Parathyroid adenoma (tissue), 2 donors: ENCODE data around the gene LRRC32.

ENCODE experiments used
- H2AFZ ChIP-seq: fragments of 300-600 bp; sonication (generic); one replicate; pipeline ENCODE4 v1.7.0; 2017; ENCODE audit warnings: antibody characterized with exemption, mild to moderate bottlenecking
- H3K27ac ChIP-seq: fragments of 300-600 bp; sonication (generic); one replicate; pipeline ENCODE4 v1.7.0; 2017
- H3K27me3 ChIP-seq: fragments of 300-600 bp; sonication (generic); one replicate; pipeline ENCODE4 v1.7.0; 2017; ENCODE audit warnings: low read length; ENCODE audit not compliant: control insufficient read depth, insufficient read depth
- H3K36me3 ChIP-seq: fragments of 300-600 bp; sonication (generic); one replicate; pipeline ENCODE4 v1.7.0; 2017; ENCODE audit warnings: low read length; ENCODE audit not compliant: control insufficient read depth, insufficient read depth
- H3K4me1 ChIP-seq: fragments of 300-600 bp; sonication (generic); one replicate; pipeline ENCODE4 v1.7.0; 2017; ENCODE audit warnings: control low read depth
- H3K4me2 ChIP-seq: fragments of 300-600 bp; sonication (generic); one replicate; pipeline ENCODE4 v1.7.0; 2017; ENCODE audit warnings: low read length
- H3K4me3 ChIP-seq: fragments of 300-600 bp; sonication (generic); one replicate; pipeline ENCODE4 v1.7.0; 2017; ENCODE audit warnings: low read depth, low read length
- H3K79me2 ChIP-seq: fragments of 300-600 bp; sonication (generic); one replicate; pipeline ENCODE4 v1.7.0; 2017; ENCODE audit warnings: control low read depth
- H3K9ac ChIP-seq: fragments of 300-600 bp; sonication (generic); one replicate; pipeline ENCODE4 v1.7.0; 2017; ENCODE audit warnings: mild to moderate bottlenecking
- H3K9me3 ChIP-seq: fragments of 300-600 bp; sonication (generic); one replicate; pipeline ENCODE4 v1.7.0; 2017; ENCODE audit warnings: low read length; ENCODE audit not compliant: control insufficient read depth
- CTCF ChIP-seq: fragments of 300-600 bp; sonication (generic); IDR thresholded peaks from one replicate; pipeline ENCODE4 v1.7.0; 2017; ENCODE audit warnings: antibody characterized with exemption, mild to moderate bottlenecking
- donor health status: primary hyperparathyroidism.

Gene LRRC32

GRCh38 chr11:76640501-76640900, 30.0 kb downstream of the LRRC32 start:
- Histone ChIP-seq H3K4me3 (no peak overlapping the region), H3K79me2 (no peaks in the 10 kb centered on the region), H3K27me3 (no peaks in the 10 kb centered on the region), H3K36me3 (no peaks in the 10 kb centered on the region), H3K4me1 (no peaks in the 10 kb centered on the region), H3K27ac (no peak overlapping the region), H2AFZ (no peak overlapping the region), H3K9me3 (no peaks in the 10 kb centered on the region), H3K4me2 (no peak overlapping the region), H3K9ac (no peak overlapping the region)
- no peak for TF ChIP-seq CTCF

GRCh38 chr11:76639621-76640020, 30.9 kb downstream of the LRRC32 start:
- TF ChIP-seq CTCF: no peak
- Histone ChIP-seq H3K27me3 (no peaks in the 10 kb centered on the region), H3K9me3 (no peaks in the 10 kb centered on the region), H3K79me2 (no peaks in the 10 kb centered on the region), H3K4me1 (no peaks in the 10 kb centered on the region), H3K36me3 (no peaks in the 10 kb centered on the region), H3K4me2 (no peak overlapping the region), H3K4me3 (no peak overlapping the region), H3K27ac (no peak overlapping the region), H2AFZ (no peak overlapping the region), H3K9ac (no peak overlapping the region)

- Histone ChIP-seq H3K27me3 (no peaks in the 10 kb centered on the region), H2AFZ (no peak overlapping the region), H3K36me3 (no peaks in the 10 kb centered on the region), H3K4me3 (no peak overlapping the region), H3K4me2 (no peak overlapping the region), H3K4me1 (no peaks in the 10 kb centered on the region), H3K9me3 (no peaks in the 10 kb centered on the region), H3K27ac (no peak overlapping the region), H3K9ac (no peak overlapping the region), H3K79me2 (no peaks in the 10 kb centered on the region)
- no peak for TF ChIP-seq CTCF
These were observed 32.0 kb downstream of the LRRC32 start for GRCh38 chr11:76638270-76639197.

GRCh38 chr11:76637491-76638269, 32.9 kb downstream of the LRRC32 start:
- Histone ChIP-seq H3K27me3 (no peaks in the 10 kb centered on the region), H3K36me3 (no peaks in the 10 kb centered on the region), H2AFZ (no peak overlapping the region), H3K27ac (no peak overlapping the region), H3K9ac (no peak overlapping the region), H3K4me3 (no peak overlapping the region), H3K4me2 (no peak overlapping the region), H3K79me2 (no peaks in the 10 kb centered on the region), H3K9me3 (no peaks in the 10 kb centered on the region), H3K4me1 (no peaks in the 10 kb centered on the region)
- TF ChIP-seq CTCF: no peak
